Rectal smooth muscle tissue (tissue), 1 donor: ENCODE data around the gene NAALADL2.
A peak's percentile ranks its signal among the peaks of the same experiment; 100 is the strongest.

Experiments used
- H3K27ac ChIP-seq: one replicate; pipeline ENCODE4 v1.7.0; 2013; ENCODE audit warnings: low read depth, low read length, inconsistent platforms
- H3K27me3 ChIP-seq: one replicate; pipeline ENCODE4 v1.7.0; 2013; ENCODE audit warnings: low read length; ENCODE audit not compliant: control insufficient read depth, insufficient read depth
- H3K36me3 ChIP-seq: one replicate; pipeline ENCODE4 v1.7.0; 2013; ENCODE audit warnings: low read length; ENCODE audit not compliant: control insufficient read depth, insufficient read depth
- H3K4me1 ChIP-seq: one replicate; pipeline ENCODE4 v1.7.0; 2013; ENCODE audit warnings: low read length; ENCODE audit not compliant: control insufficient read depth, insufficient read depth
- H3K4me3 ChIP-seq: one replicate; pipeline ENCODE4 v1.7.0; 2013; ENCODE audit warnings: low read length
- H3K9ac ChIP-seq: one replicate; pipeline ENCODE4 v1.7.0; 2013; ENCODE audit warnings: low read length

The NAALADL2 gene

GRCh38 chr3:175651716-175652115 is 792.6 kb downstream of the NAALADL2 start:
- H3K9ac ChIP-seq: no peak overlapping the region
- no peaks in the 10 kb centered on the region for H3K4me1 ChIP-seq
- no peak overlapping the region for H3K27ac ChIP-seq
- no peak overlapping the region for H3K4me3 ChIP-seq
- H3K27me3 ChIP-seq: no peaks in the 10 kb centered on the region
- no peaks in the 10 kb centered on the region for H3K36me3 ChIP-seq

- Histone ChIP-seq H3K4me3 (no peak overlapping the region), H3K9ac (no peak overlapping the region), H3K27me3 (no peaks in the 10 kb centered on the region), H3K4me1 (no peaks in the 10 kb centered on the region), H3K36me3 (no peaks in the 10 kb centered on the region), H3K27ac (no peak overlapping the region)
These were observed 796.2 kb downstream of the NAALADL2 start for GRCh38 chr3:175655351-175655750.

GRCh38 chr3:175656461-175656860 is 797.3 kb downstream of the NAALADL2 start:
- Histone ChIP-seq H3K36me3 (no peaks in the 10 kb centered on the region), H3K4me1 (no peaks in the 10 kb centered on the region), H3K4me3 (no peak overlapping the region), H3K27me3 (no peaks in the 10 kb centered on the region), H3K9ac (no peak overlapping the region), H3K27ac (no peak overlapping the region)

GRCh38 chr3:175659670-175660350 is 800.7 kb downstream of the NAALADL2 start:
- no peak overlapping the region for H3K9ac ChIP-seq
- H3K27me3 ChIP-seq: no peaks in the 10 kb centered on the region
- no peaks in the 10 kb centered on the region for H3K36me3 ChIP-seq
- no peak overlapping the region for H3K4me3 ChIP-seq
- no peaks in the 10 kb centered on the region for H3K4me1 ChIP-seq
- no peak overlapping the region for H3K27ac ChIP-seq

GRCh38 chr3:175662815-175663214 is 803.7 kb downstream of the NAALADL2 start:
- Histone ChIP-seq H3K4me3 (no peak overlapping the region), H3K9ac (no peak overlapping the region), H3K36me3 (no peaks in the 10 kb centered on the region), H3K27me3 (no peaks in the 10 kb centered on the region), H3K4me1 (no peaks in the 10 kb centered on the region), H3K27ac (no peak overlapping the region)

GRCh38 chr3:175664911-175665310 is 805.8 kb downstream of the NAALADL2 start:
- Histone ChIP-seq H3K36me3 (no peaks in the 10 kb centered on the region), H3K4me1 (no peaks in the 10 kb centered on the region), H3K27ac (no peak overlapping the region), H3K27me3 (no peaks in the 10 kb centered on the region), H3K4me3 (no peak overlapping the region), H3K9ac (no peak overlapping the region)

GRCh38 chr3:175668300-175668699 is 809.2 kb downstream of the NAALADL2 start:
- no peak overlapping the region for H3K4me3 ChIP-seq

GRCh38 chr3:175670557-175670956 is 811.4 kb downstream of the NAALADL2 start:
- H3K4me1 ChIP-seq: no peaks in the 10 kb centered on the region
- H3K4me3 ChIP-seq: no peak overlapping the region
- H3K27me3 ChIP-seq: no peaks in the 10 kb centered on the region
- H3K27ac ChIP-seq: no peak overlapping the region
- H3K36me3 ChIP-seq: no peaks in the 10 kb centered on the region
- no peak overlapping the region for H3K9ac ChIP-seq

More at GRCh38 chr3:175668300-175668699, 809.2 kb downstream of the NAALADL2 start:
- Histone ChIP-seq H3K27me3 (no peaks in the 10 kb centered on the region), H3K4me1 (no peaks in the 10 kb centered on the region), H3K36me3 (no peaks in the 10 kb centered on the region), H3K27ac (no peak overlapping the region), H3K9ac (no peak overlapping the region)

GRCh38 chr3:175672119-175672689 is 813.1 kb downstream of the NAALADL2 start:
- Histone ChIP-seq H3K9ac (no peak overlapping the region), H3K36me3 (no peaks in the 10 kb centered on the region), H3K27ac (no peak overlapping the region), H3K27me3 (no peaks in the 10 kb centered on the region), H3K4me1 (no peaks in the 10 kb centered on the region), H3K4me3 (peak overlapping the region; percentile 3)

- Histone ChIP-seq H3K4me1 (no peaks in the 10 kb centered on the region), H3K27me3 (no peaks in the 10 kb centered on the region), H3K9ac (no peak overlapping the region), H3K36me3 (no peaks in the 10 kb centered on the region), H3K4me3 (no peak overlapping the region), H3K27ac (no peak overlapping the region)
These were observed 820.4 kb downstream of the NAALADL2 start for GRCh38 chr3:175679568-175679967.

GRCh38 chr3:175692256-175692655 is 833.1 kb downstream of the NAALADL2 start:
- Histone ChIP-seq H3K36me3 (no peaks in the 10 kb centered on the region), H3K27ac (no peak overlapping the region), H3K9ac (no peak overlapping the region), H3K4me1 (no peaks in the 10 kb centered on the region), H3K4me3 (no peak overlapping the region), H3K27me3 (no peaks in the 10 kb centered on the region)

GRCh38 chr3:175695251-175695650 is 836.1 kb downstream of the NAALADL2 start:
- Histone ChIP-seq H3K4me3 (no peak overlapping the region), H3K27ac (no peak overlapping the region), H3K9ac (no peak overlapping the region), H3K36me3 (no peaks in the 10 kb centered on the region), H3K4me1 (no peaks in the 10 kb centered on the region), H3K27me3 (no peaks in the 10 kb centered on the region)

GRCh38 chr3:175702956-175703355 is 843.8 kb downstream of the NAALADL2 start:
- Histone ChIP-seq H3K4me3 (no peak overlapping the region), H3K27ac (no peak overlapping the region), H3K36me3 (no peaks in the 10 kb centered on the region), H3K27me3 (no peaks in the 10 kb centered on the region), H3K4me1 (no peaks in the 10 kb centered on the region), H3K9ac (no peak overlapping the region)
